ENCODE results near the gene RIPK4.
"Not testable (repeated sequence)": the region's sequence is repeated elsewhere in the genome, so short reads cannot be mapped to it uniquely, and the experiment has no call there.

RIPK4 gene

GRCh38 chr21:41792711-41793110 lies 25.9 kb upstream of the RIPK4 start:
- no peak for DNase-seq
- H3K4me3 ChIP-seq (ENCODE audit: low read depth, low read length) = no peak overlapping the region
- no peaks in the 10 kb centered on the region for H3K27me3 ChIP-seq
- H3K36me3 ChIP-seq = no peaks in the 10 kb centered on the region
- no peak for TF ChIP-seq CTCF (IDR thresholded peaks at IDR 0.05; ENCODE audit: low read depth, low read length)
- no peaks in the 10 kb centered on the region for H3K9me3 ChIP-seq
- no peaks in the 10 kb centered on the region for H3K4me1 ChIP-seq

- Histone ChIP-seq H3K27me3 (no peaks in the 10 kb centered on the region), H3K4me3 (ENCODE audit: low read depth, low read length) (no peak overlapping the region), H3K4me1 (no peaks in the 10 kb centered on the region), H3K9me3 (no peaks in the 10 kb centered on the region), H3K36me3 (no peaks in the 10 kb centered on the region)
- no peak for DNase-seq
- TF ChIP-seq CTCF (IDR thresholded peaks at IDR 0.05; ENCODE audit: low read depth, low read length) = no peak
These were observed 19.7 kb upstream of the RIPK4 start for GRCh38 chr21:41786509-41786987.

- not testable (repeated sequence) for H3K4me3 ChIP-seq (ENCODE audit: low read depth, low read length); DNase-seq; H3K36me3 ChIP-seq; H3K4me1 ChIP-seq; H3K27me3 ChIP-seq; H3K9me3 ChIP-seq
These were observed 18.4 kb upstream of the RIPK4 start for GRCh38 chr21:41785262-41785661.

DNA sequence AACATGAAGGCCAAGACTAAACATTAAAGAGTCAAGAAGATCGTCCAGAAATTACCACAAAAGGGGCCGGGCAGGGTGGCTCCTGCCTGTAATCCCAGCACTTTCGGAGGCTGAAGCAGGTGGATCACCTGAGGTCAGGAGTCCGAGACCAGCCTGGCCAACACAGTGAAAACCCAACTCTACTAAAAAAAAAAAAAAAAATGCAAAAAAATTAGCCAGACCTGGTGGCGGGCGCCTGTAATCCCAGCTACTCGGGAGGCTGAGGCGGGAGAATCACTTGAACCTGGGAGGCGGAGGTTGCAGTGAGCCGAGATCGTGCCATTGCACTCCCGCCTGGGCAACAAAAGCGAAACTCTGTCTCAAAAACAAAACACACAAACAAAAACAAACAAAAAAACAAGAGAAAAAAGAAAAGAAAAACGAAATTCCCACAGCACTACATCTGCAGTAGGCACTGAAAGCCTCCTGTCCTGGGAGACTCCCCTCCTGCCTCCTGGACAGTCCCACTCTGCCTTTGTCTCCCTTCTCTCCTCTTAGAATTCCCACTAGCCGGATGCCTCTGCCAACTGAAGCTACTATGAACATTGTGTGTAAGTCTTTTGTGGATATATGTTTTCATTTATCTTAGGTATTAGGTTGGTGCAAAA lies 17.7 kb upstream of the RIPK4 start:
- Histone ChIP-seq H3K4me3 (ENCODE audit: low read depth, low read length) (no peak overlapping the region), H3K36me3 (no peaks in the 10 kb centered on the region), H3K4me1 (no peaks in the 10 kb centered on the region), H3K27me3 (no peaks in the 10 kb centered on the region), H3K9me3 (no peaks in the 10 kb centered on the region)
- TF ChIP-seq CTCF (IDR thresholded peaks at IDR 0.05; ENCODE audit: low read depth, low read length) = no peak
- DNase-seq = no peak

DNA sequence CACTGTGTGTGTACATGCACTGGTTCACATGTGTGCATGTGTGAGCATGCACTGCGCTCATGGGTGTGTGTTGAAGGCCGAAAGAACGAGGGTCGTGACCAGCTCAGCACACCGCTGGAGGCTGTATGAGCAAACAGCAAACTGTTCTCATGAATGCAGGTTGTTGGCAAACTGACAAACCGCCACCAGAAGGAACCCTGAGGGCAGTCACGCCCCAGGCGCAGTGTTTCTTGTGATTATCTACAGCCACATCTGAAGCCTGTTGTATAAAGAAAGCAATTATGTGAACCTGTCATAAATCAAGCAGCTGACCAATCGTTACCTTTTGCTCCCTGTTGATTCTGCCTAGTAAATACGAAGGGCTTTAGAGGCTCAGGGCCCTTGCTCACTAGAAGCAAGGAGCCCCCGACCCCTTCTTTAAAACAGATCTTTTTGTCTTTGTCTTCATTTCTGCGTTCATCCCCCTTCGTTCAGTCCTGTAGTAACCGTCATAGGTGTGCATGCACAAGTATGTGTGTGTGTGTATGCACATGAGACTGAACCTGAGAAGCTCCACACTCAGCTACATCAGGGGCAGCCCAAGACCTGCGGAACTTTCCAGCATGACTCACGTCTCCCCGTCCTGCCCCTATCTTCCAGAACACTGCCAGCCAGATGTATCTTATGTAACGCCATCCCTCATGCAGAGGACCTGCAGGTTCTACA lies 16.8 kb upstream of the RIPK4 start:
- DNase-seq = peak; percentile 34
- H3K27me3 ChIP-seq = no peaks in the 10 kb centered on the region
- no peaks in the 10 kb centered on the region for H3K36me3 ChIP-seq
- H3K4me1 ChIP-seq = no peaks in the 10 kb centered on the region
- TF ChIP-seq CTCF (IDR thresholded peaks at IDR 0.05; ENCODE audit: low read depth, low read length) = no peak
- H3K4me3 ChIP-seq (ENCODE audit: low read depth, low read length) = no peak overlapping the region
- H3K9me3 ChIP-seq = no peaks in the 10 kb centered on the region

- H3K4me1 ChIP-seq = no peaks in the 10 kb centered on the region
- DNase-seq = no peak
- no peak for TF ChIP-seq CTCF (IDR thresholded peaks at IDR 0.05; ENCODE audit: low read depth, low read length)
- no peak overlapping the region for H3K4me3 ChIP-seq (ENCODE audit: low read depth, low read length)
- no peaks in the 10 kb centered on the region; the same call in 1 of the 2 replicates for H3K27me3 ChIP-seq
- no peaks in the 10 kb centered on the region for H3K9me3 ChIP-seq
- H3K36me3 ChIP-seq = no peaks in the 10 kb centered on the region
These were observed 14.2 kb upstream of the RIPK4 start for GRCh38 chr21:41781050-41781410.
